ENCODE results near the gene CENPP.

DNA sequence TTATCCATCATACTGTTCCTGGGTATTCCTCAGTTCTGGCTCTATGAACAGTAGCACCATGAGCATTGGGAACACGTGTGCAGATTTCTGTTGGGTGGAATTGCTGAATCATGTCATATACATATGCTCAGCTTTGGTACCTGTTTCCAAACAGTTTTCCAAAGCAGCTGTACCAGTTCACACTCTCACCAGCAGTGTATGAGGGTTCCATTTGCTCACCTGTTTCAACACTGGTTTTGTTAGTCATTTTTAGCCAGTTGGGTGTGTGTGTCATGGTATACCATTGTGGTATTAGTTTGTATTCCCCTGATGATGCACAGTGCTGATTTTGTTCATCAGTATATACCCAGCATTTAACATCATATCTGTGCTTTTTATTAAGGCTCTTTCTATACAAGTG is 266.8 kb downstream of the CENPP start:
- TF ChIP-seq CTCF (IDR thresholded peaks at IDR 0.05; ENCODE audit: low read depth, low read length, missing input control) = no peak
- TF ChIP-seq, protein P1, sequence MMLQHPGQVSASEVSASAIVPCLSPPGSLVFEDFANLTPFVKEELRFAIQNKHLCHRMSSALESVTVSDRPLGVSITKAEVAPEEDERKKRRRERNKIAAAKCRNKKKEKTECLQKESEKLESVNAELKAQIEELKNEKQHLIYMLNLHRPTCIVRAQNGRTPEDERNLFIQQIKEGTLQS (IDR thresholded peaks at IDR 0.05) = no peak
- TF ChIP-seq YY1 (IDR thresholded peaks at IDR 0.05) = no peak
- no peak for TF ChIP-seq REST (IDR thresholded peaks at IDR 0.05)
- no peak for TF ChIP-seq JUND (IDR thresholded peaks at IDR 0.05)
- TF ChIP-seq MAX (IDR thresholded peaks at IDR 0.05) = no peak
- no peak for TF ChIP-seq TAF1 (conservative IDR thresholded peaks at IDR 0.05)
- no peak for TF ChIP-seq RAD21 (IDR thresholded peaks at IDR 0.05)
- TF ChIP-seq RXRA (IDR thresholded peaks at IDR 0.05) = no peak
- TF ChIP-seq ZBTB33 (IDR thresholded peaks at IDR 0.05) = no peak
- no peak for TF ChIP-seq EGR1 (IDR thresholded peaks at IDR 0.05; ENCODE audit: low read depth in 2 of 2)
- no peak for TF ChIP-seq NR2F2 (IDR thresholded peaks at IDR 0.05)
- TF ChIP-seq SP1 (IDR thresholded peaks at IDR 0.05) = no peak
- TF ChIP-seq HNF4A (conservative IDR thresholded peaks at IDR 0.05) = no peak
